Medulla oblongata (tissue), 1 donor: ENCODE results near the gene PFKFB4.
"Not testable (repeated sequence)": the region's sequence is repeated elsewhere in the genome, so short reads cannot be mapped to it uniquely, and the experiment has no call there.

Experiments used
- DNase-seq: peaks from one replicate; pipeline ENCODE4 v3.0.0-alpha.2; 2015; ENCODE audit errors: extremely low spot score

The PFKFB4 gene

DNA sequence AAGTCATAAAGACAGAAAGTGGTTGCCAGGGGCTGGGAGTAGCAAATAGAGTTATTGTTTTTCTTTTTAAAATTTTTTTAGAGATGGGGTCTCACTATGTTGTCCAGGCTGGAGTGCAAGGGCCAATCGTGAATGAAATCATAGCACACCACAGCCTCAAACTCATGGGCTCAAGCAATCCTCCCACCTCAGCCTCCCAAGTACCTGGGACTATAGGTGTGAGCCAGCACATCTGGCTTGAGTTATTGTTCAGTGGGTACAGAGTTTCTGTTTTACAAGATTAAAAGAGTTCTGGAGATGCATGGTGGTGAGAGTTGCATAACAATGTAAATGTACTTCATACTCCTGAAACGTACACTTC, 23.6 kb downstream of the PFKFB4 start:
- DNase-seq = no peak

GRCh38 chr3:48532271-48532976, 24.2 kb downstream of the PFKFB4 start:
- DNase-seq = peak; percentile 86

- not testable (repeated sequence) for DNase-seq
Observed at GRCh38 chr3:48530701-48531100, 25.9 kb downstream of the PFKFB4 start.

- peak; percentile 58 for DNase-seq
Observed at GRCh38 chr3:48528754-48529153, 27.8 kb downstream of the PFKFB4 start.

- DNase-seq = no peak
Observed at GRCh38 chr3:48528048-48528447, 28.6 kb downstream of the PFKFB4 start.

DNA sequence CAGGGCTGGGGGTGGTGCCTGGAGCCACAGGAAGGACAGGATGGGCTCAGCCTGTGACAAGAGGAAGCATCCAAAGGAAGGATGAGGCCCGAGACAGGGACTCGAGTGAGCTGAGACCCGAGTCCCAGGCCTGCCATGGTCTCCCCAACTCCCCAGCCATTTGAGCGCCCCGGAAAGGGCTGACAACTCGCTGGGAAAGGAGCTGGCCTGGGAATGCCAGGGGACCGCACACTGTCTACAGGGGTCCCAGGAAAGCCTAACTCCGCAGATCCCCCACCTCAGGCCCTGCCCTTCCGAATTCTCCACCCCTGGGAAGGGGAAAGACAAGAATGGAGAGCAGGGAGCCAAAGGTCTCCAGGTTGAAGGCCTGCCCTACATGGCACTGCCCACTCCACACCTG, 31.6 kb downstream of the PFKFB4 start:
- no peak for DNase-seq

GRCh38 chr3:48521635-48522034, 35.0 kb downstream of the PFKFB4 start:
- no peak for DNase-seq

GRCh38 chr3:48519277-48519643, 37.3 kb downstream of the PFKFB4 start:
- no peak for DNase-seq

GRCh38 chr3:48518638-48519276, 37.8 kb downstream of the PFKFB4 start:
- DNase-seq = no peak

GRCh38 chr3:48518069-48518468, 38.5 kb downstream of the PFKFB4 start:
- no peak for DNase-seq

- no peak for DNase-seq
Observed at GRCh38 chr3:48516571-48516970, 40.0 kb downstream of the PFKFB4 start.

DNA sequence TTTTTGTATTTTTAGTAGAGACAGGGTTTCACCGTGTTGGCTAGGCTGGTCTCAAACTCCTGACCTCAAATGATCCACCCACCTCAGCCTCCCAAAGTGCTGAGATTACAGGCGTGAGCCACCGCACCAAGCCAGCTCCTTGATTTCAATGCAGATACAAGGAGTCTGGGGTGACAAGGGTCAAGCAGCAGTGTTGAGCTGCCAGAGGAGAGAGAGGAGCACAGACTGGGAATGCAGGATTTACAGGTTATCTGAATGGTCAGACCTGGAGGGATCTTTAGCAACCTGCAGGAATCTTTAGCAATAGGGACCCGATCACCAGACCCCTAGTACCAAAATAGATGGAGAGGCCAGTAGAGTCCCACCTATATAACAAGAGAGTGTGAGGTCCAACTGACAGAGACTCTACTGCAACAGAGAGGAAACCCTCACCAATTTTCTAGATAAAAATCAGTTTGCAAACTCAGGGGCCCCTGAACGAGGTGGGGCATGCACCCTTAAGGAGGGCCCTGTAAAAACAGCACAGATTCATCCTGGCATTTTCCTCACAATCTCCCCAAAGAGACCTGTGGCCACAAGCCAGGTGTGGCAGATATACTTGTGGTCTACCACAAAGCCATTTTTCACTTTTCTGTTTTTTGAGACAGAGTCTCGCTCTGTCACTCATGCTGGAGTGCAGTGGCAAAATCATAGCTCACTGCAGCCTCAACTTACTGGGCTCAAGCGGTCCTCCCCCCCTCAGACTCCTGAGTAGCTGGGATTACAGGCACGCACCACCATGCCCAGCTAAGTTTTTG, 42.0 kb downstream of the PFKFB4 start:
- no peak for DNase-seq

- no peak for DNase-seq
Observed at GRCh38 chr3:48511551-48511950, 45.1 kb downstream of the PFKFB4 start.

DNA sequence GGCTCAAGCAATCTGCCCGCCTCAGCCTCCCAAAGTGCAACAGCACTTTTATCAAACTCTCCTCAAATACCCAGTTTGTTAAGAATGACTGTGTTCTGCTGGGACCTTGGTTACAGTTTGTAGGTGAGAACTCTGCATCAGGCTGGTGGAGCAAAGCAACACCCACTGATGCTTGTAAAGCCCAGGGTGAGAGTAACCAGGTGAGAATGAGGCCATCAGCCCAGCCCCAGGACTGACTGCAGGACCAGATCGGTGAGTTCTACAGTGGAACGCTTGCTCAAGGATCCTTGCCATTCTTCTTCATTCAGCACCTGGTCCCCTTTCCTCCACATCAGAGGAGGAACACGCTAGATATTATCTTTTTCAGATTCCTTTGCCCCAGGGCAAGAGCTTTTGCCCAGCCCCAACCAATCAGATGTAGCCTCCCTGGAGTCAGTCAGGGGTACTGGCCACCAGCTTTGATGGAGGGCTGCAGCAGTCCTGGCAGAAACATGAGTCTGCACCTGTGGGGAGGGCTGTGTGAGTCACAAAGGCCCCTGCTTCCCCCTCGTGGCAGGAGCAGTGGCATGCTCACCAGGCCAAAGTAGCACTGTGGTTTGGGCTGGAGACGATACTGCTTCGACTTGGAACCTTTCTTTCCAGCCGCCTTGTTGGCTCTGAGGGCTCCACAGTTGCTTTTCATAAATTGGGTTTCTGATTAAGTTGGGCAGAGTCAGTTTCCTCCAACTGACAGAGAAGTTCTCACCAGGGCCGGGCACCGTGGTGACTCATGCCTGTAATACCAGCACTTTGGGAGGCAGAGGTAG, 49.1 kb downstream of the PFKFB4 start:
- DNase-seq = peak; percentile 34

GRCh38 chr3:48505968-48506504, 50.6 kb downstream of the PFKFB4 start:
- no peak for DNase-seq

GRCh38 chr3:48505146-48505545, 51.5 kb downstream of the PFKFB4 start:
- no peak for DNase-seq

- peak; percentile 65 for DNase-seq
Observed at GRCh38 chr3:48504051-48504946, 52.3 kb downstream of the PFKFB4 start, which contains the start of gene SHISA5. SHISA5 (minus strand) TSS chr3:48504174; CDS start chr3:48504094, 80 bp downstream.

DNA sequence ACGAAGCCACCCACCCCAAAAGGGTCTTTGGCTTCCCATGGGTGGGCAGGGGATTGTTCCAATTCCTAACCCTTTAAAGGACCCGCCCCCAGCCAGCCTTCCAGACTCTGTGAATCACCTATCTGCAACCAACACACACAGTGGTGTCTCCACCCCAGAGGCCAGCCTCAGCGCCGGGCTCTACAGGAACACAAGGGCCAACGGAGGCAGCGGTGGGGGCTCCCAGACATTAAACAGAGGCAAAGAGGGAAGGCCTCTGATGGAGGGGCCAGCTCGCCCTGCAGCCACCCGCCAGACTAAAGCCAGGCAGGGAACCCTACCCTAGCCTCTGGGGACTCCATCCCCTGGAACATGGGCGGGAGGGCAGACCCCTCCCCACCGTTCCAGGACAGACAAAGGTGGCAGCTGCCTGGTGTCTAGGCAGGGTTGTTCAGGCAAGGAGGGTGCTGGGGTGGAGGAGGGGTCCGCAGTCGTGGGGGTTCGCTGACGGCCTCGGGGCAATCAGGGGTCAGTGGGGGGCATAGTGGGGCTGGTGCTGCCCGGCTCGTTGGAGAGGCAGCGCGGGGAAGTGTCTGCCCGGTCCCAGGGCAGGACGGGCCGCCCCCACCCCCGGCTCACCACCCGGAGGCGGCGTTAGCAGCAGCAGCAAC, 53.1 kb downstream of the PFKFB4 start:
- no peak for DNase-seq

- DNase-seq = peak; percentile 28
Observed at GRCh38 chr3:48502728-48503168, 53.9 kb downstream of the PFKFB4 start.

DNA sequence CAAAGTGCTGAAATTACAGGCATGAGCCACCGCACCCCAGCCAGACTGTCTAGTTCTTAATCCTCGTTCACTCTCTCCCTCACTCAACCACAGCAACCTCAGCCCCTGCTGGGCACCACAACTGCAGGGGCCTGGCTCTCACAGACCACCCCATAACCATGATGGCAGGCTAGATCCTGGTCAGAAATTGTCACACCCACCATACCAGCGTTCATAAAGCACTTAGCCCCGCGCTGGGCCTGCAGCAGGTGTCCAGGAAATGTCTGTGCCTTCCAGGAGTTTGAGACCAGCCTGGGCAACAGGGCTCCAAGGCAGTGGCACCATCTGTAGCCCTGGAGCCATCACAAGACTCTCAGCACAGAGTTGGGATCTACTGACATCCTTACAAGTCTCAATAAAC, 54.5 kb downstream of the PFKFB4 start:
- DNase-seq = no peak
